Cardiac muscle cell (in vitro differentiated cells and primary cell): Measurements from ENCODE around the gene CHRNE. TPM values are rescaled to one million over a fixed set of nuclear protein-coding genes. Genes with fewer than 3 reads are reported as not detected.

Experiments used
- DNase-seq, 2 donors: peaks; one replicate each; pipeline versions ENCODE4 v3.0.0 to v3.0.0-alpha.2; 2010 to 2017; ENCODE audit warnings: low read depth in 1 of 2, low spot score in 1 of 2
- H3K27ac ChIP-seq: fragments of 200-600 bp; sonication (generic); 2 replicates; pipeline ENCODE4 v1.5.1; 2016
- H3K27me3 ChIP-seq: fragments of 200-600 bp; sonication (generic); 2 replicates; pipeline ENCODE4 v1.6.0; 2016; ENCODE audit warnings: control low read depth
- H3K36me3 ChIP-seq: fragments of 200-600 bp; sonication (generic); 2 replicates; pipeline ENCODE4 v1.5.1; 2016; ENCODE audit warnings: control low read depth
- H3K4me1 ChIP-seq: fragments of 200-600 bp; sonication (generic); 2 replicates; pipeline ENCODE4 v1.8.1; 2017; ENCODE audit warnings: low read depth, mild to moderate bottlenecking, mixed run types
- H3K4me3 ChIP-seq: fragments of 200-600 bp; sonication (generic); 2 replicates; pipeline ENCODE4 v1.5.1; 2016; ENCODE audit warnings: mild to moderate bottlenecking
- H3K9me3 ChIP-seq: fragments of 200-600 bp; sonication (generic); 2 replicates; pipeline ENCODE4 v1.5.1; 2017; ENCODE audit warnings: low read depth, mild to moderate bottlenecking, control low read depth
- CTCF ChIP-seq: IDR thresholded peaks from 2 replicates; pipeline ENCODE4 v1.5.1; 2012; ENCODE audit warnings: low read depth, mild to moderate bottlenecking, low read length
- polyA plus RNA-seq: library from polyadenylated mRNA; unstranded; fragments of >200 nt; fragmentation: Nextera tagmentation; extraction: Ambion mirVana; gene quantifications from 2 replicates; pipeline ENCODE4 v1.2.1, GENCODE V29; 2016
- total RNA-seq: library from RNA; depleted of rRNA; stranded (reverse); fragments of >200 nt; gene quantifications from 2 replicates; pipeline ENCODE4 v1.2.3, GENCODE V29; 2016

Gene CHRNE
- total and polyA plus RNA-seq, 2 experiments from 2014 or later, result 1.1 to 1.5 TPM

- H3K36me3 ChIP-seq, result no peaks in the 10 kb centered on the region
- H3K27me3 ChIP-seq, result no peaks in the 10 kb centered on the region
- H3K4me1 ChIP-seq, result peaks cover 5% of the 10 kb centered on the region
- DNase-seq, result no peak
- H3K4me3 ChIP-seq, result no peak overlapping the region
- H3K27ac ChIP-seq, result no peak overlapping the region
- H3K9me3 ChIP-seq, result no peaks in the 10 kb centered on the region
- no peak for TF ChIP-seq CTCF
Measured at GRCh38 chr17:4853208-4853671, 49.7 kb downstream of the CHRNE start.

- no peak for TF ChIP-seq CTCF
- Histone ChIP-seq H3K27ac (no peak overlapping the region), H3K27me3 (no peaks in the 10 kb centered on the region), H3K4me3 (no peak overlapping the region), H3K36me3 (no peaks in the 10 kb centered on the region), H3K4me1 (peaks cover 5% of the 10 kb centered on the region), H3K9me3 (no peaks in the 10 kb centered on the region)
- DNase-seq, result peak; percentile 25 to 56
Measured at GRCh38 chr17:4852567-4853207, 50.2 kb downstream of the CHRNE start.

- H3K27ac ChIP-seq, result no peak overlapping the region
- H3K9me3 ChIP-seq, result no peaks in the 10 kb centered on the region
- H3K27me3 ChIP-seq, result no peaks in the 10 kb centered on the region
- no peaks in the 10 kb centered on the region for H3K36me3 ChIP-seq
- no peak for DNase-seq
- no peak overlapping the region for H3K4me3 ChIP-seq
- peaks cover 5% of the 10 kb centered on the region for H3K4me1 ChIP-seq
- TF ChIP-seq CTCF, result no peak
Measured at GRCh38 chr17:4851084-4851483, 51.8 kb downstream of the CHRNE start.

GRCh38 chr17:4850246-4850645 is 52.7 kb downstream of the CHRNE start:
- Histone ChIP-seq H3K4me3 (no peak overlapping the region), H3K9me3 (no peaks in the 10 kb centered on the region), H3K27me3 (no peaks in the 10 kb centered on the region), H3K27ac (no peak overlapping the region), H3K36me3 (no peaks in the 10 kb centered on the region), H3K4me1 (peaks cover 5% of the 10 kb centered on the region)
- DNase-seq, result no peak
- no peak for TF ChIP-seq CTCF

GRCh38 chr17:4849011-4849536 is 53.8 kb downstream of the CHRNE start:
- no peak for TF ChIP-seq CTCF
- H3K27me3 ChIP-seq, result no peaks in the 10 kb centered on the region
- peaks cover under 1% of the 10 kb centered on the region for H3K4me1 ChIP-seq
- H3K9me3 ChIP-seq, result no peaks in the 10 kb centered on the region
- no peaks in the 10 kb centered on the region for H3K36me3 ChIP-seq
- H3K4me3 ChIP-seq, result no peak overlapping the region
- no peak overlapping the region for H3K27ac ChIP-seq
- no peak for DNase-seq

Other genes starting within 250 kb of the CHRNE start
- gene PELP1, start 199.0 kb downstream of the CHRNE start, total RNA-seq, result 47.3 and 63.2 TPM in 2 replicates
- 52.6 and 77.7 TPM in 2 replicates for gene PELP1, start 199.0 kb downstream of the CHRNE start, polyA plus RNA-seq
- 14.4 and 17.3 TPM in 2 replicates for gene ARRB2, start 192.5 kb downstream of the CHRNE start, total RNA-seq
- gene ARRB2, start 192.5 kb downstream of the CHRNE start, polyA plus RNA-seq, result 23.3 and 33.0 TPM in 2 replicates
- 36.8 and 47.7 TPM in 2 replicates for gene MED11, start 171.7 kb downstream of the CHRNE start, total RNA-seq
- 39.1 and 40.8 TPM in 2 replicates for gene MED11, start 171.7 kb downstream of the CHRNE start, polyA plus RNA-seq
- gene ZMYND15, start 163.3 kb downstream of the CHRNE start, total RNA-seq, result not detected in 2 replicates
- not detected in 2 replicates for gene ZMYND15, start 163.3 kb downstream of the CHRNE start, polyA plus RNA-seq
- gene CXCL16, start 163.2 kb downstream of the CHRNE start, total RNA-seq, result 0.60 and 0.66 TPM in 2 replicates
- gene CXCL16, start 163.2 kb downstream of the CHRNE start, polyA plus RNA-seq, result 0.89 and 1.2 TPM in 2 replicates
- not detected in 2 replicates for gene TM4SF5, start 131.2 kb downstream of the CHRNE start, total RNA-seq
- not detected in 2 replicates for gene TM4SF5, start 131.2 kb downstream of the CHRNE start, polyA plus RNA-seq
- gene VMO1, start 116.7 kb downstream of the CHRNE start, total RNA-seq, result 0.78 and 2.2 TPM in 2 replicates
- 1.1 and 1.2 TPM in 2 replicates for gene VMO1, start 116.7 kb downstream of the CHRNE start, polyA plus RNA-seq
- gene GLTPD2, start 114.1 kb downstream of the CHRNE start, total RNA-seq, result not detected in 2 replicates
- gene GLTPD2, start 114.1 kb downstream of the CHRNE start, polyA plus RNA-seq, result 4.1 and 5.4 TPM in 2 replicates
- gene PSMB6, start 106.9 kb downstream of the CHRNE start, total RNA-seq, result 136 and 260 TPM in 2 replicates
- 409 and 580 TPM in 2 replicates for gene PSMB6, start 106.9 kb downstream of the CHRNE start, polyA plus RNA-seq
- gene PLD2, start 95.9 kb downstream of the CHRNE start, total RNA-seq, result 15.0 and 18.3 TPM in 2 replicates
- 12.4 and 16.8 TPM in 2 replicates for gene PLD2, start 95.9 kb downstream of the CHRNE start, polyA plus RNA-seq
- gene MINK1, start 69.8 kb downstream of the CHRNE start, total RNA-seq, result 31.3 and 47.7 TPM in 2 replicates
- 27.1 and 35.9 TPM in 2 replicates for gene MINK1, start 69.8 kb downstream of the CHRNE start, polyA plus RNA-seq
- 1.7 and 7.4 TPM in 2 replicates for gene C17orf107, start 3.6 kb downstream of the CHRNE start, total RNA-seq
- gene C17orf107, start 3.6 kb downstream of the CHRNE start, polyA plus RNA-seq, result 1.3 and 1.6 TPM in 2 replicates
- gene GP1BA, start 29.2 kb upstream of the CHRNE start, total RNA-seq, result not detected in 2 replicates
- gene GP1BA, start 29.2 kb upstream of the CHRNE start, polyA plus RNA-seq, result 0.61 and 0.81 TPM in 2 replicates
- gene SLC25A11, start 36.9 kb upstream of the CHRNE start, total RNA-seq, result 118 and 127 TPM in 2 replicates
- gene SLC25A11, start 36.9 kb upstream of the CHRNE start, polyA plus RNA-seq, result 223 and 229 TPM in 2 replicates
- 67.4 and 73.4 TPM in 2 replicates for gene RNF167, start 37.2 kb upstream of the CHRNE start, total RNA-seq
- 71.4 and 77.1 TPM in 2 replicates for gene RNF167, start 37.2 kb upstream of the CHRNE start, polyA plus RNA-seq
- gene PFN1, start 45.4 kb upstream of the CHRNE start, total RNA-seq, result 1,337 and 2,688 TPM in 2 replicates
- gene PFN1, start 45.4 kb upstream of the CHRNE start, polyA plus RNA-seq, result 1,185 and 1,476 TPM in 2 replicates
- gene ENO3, start 48.0 kb upstream of the CHRNE start, total RNA-seq, result 595 and 1,068 TPM in 2 replicates
- gene ENO3, start 48.0 kb upstream of the CHRNE start, polyA plus RNA-seq, result 955 and 1,853 TPM in 2 replicates
- 199 and 227 TPM in 2 replicates for gene SPAG7, start 64.7 kb upstream of the CHRNE start, total RNA-seq
- gene SPAG7, start 64.7 kb upstream of the CHRNE start, polyA plus RNA-seq, result 394 and 399 TPM in 2 replicates
- gene CAMTA2, start 84.6 kb upstream of the CHRNE start, total RNA-seq, result 10.5 and 11.6 TPM in 2 replicates
- 17.8 and 18.3 TPM in 2 replicates for gene CAMTA2, start 84.6 kb upstream of the CHRNE start, polyA plus RNA-seq
- 1.9 and 6.7 TPM in 2 replicates for gene INCA1, start 94.4 kb upstream of the CHRNE start, total RNA-seq
- 6.4 and 6.9 TPM in 2 replicates for gene INCA1, start 94.4 kb upstream of the CHRNE start, polyA plus RNA-seq
- 57.9 and 65.8 TPM in 2 replicates for gene KIF1C, start 94.9 kb upstream of the CHRNE start, total RNA-seq
- gene KIF1C, start 94.9 kb upstream of the CHRNE start, polyA plus RNA-seq, result 62.9 and 67.1 TPM in 2 replicates
- not detected in 2 replicates for gene SLC52A1, start 132.3 kb upstream of the CHRNE start, total RNA-seq
- 0.16 TPM in 1 of 2 replicates, not detected in the other for gene SLC52A1, start 132.3 kb upstream of the CHRNE start, polyA plus RNA-seq
- 0.21 and 0.95 TPM in 2 replicates for gene ZFP3, start 175.4 kb upstream of the CHRNE start, total RNA-seq
- gene ZFP3, start 175.4 kb upstream of the CHRNE start, polyA plus RNA-seq, result 1.5 and 2.4 TPM in 2 replicates
- gene ZNF232, start 208.8 kb upstream of the CHRNE start, total RNA-seq, result 14.2 and 21.0 TPM in 2 replicates
- gene ZNF232, start 208.8 kb upstream of the CHRNE start, polyA plus RNA-seq, result 13.8 and 18.2 TPM in 2 replicates
- 0.03 TPM in 1 of 2 replicates, not detected in the other for gene USP6, start 212.9 kb upstream of the CHRNE start, total RNA-seq
- gene USP6, start 212.9 kb upstream of the CHRNE start, polyA plus RNA-seq, result 0.53 and 0.54 TPM in 2 replicates